22Rv1 (cell line): ENCODE data around the gene PCNX1.
A peak's percentile ranks its signal among the peaks of the same experiment; 100 is the strongest.

Experiments
- H3K27ac ChIP-seq: fragments of 450-650 bp; 2 replicates; pipeline ENCODE4 v1.5.1; 2017
- ZFX ChIP-seq: fragments of 450-650 bp; IDR thresholded peaks from 2 replicates; pipeline ENCODE4 v1.6.1; 2017; ENCODE audit warnings: antibody characterized with exemption, borderline replicate concordance
- TF ChIP-seq, protein P1 (sequence below): fragments of 450-650 bp; IDR thresholded peaks from 2 replicates; pipeline ENCODE4 v1.5.1; 2017; ENCODE audit warnings: mild to moderate bottlenecking

PCNX1 gene

DNA sequence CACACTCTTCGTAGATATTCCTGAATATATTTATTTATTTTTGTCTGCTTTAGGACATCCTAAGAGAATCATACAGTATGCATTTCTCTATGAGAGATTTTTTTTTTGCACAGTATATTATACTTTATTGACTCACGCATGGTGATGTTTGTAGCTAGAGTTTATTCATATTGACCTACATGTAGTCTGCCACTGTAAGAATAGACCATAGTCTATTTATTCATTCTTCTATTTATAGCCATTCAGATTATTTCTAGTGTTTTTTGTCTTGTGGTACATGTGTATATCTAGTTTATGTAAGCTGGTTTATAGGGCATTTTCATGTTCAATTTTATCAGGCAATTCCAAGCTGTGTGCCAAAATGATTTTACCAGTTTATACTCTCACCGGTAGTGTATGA is 45.2 kb downstream of the PCNX1 start:
- TF ChIP-seq, protein P1, sequence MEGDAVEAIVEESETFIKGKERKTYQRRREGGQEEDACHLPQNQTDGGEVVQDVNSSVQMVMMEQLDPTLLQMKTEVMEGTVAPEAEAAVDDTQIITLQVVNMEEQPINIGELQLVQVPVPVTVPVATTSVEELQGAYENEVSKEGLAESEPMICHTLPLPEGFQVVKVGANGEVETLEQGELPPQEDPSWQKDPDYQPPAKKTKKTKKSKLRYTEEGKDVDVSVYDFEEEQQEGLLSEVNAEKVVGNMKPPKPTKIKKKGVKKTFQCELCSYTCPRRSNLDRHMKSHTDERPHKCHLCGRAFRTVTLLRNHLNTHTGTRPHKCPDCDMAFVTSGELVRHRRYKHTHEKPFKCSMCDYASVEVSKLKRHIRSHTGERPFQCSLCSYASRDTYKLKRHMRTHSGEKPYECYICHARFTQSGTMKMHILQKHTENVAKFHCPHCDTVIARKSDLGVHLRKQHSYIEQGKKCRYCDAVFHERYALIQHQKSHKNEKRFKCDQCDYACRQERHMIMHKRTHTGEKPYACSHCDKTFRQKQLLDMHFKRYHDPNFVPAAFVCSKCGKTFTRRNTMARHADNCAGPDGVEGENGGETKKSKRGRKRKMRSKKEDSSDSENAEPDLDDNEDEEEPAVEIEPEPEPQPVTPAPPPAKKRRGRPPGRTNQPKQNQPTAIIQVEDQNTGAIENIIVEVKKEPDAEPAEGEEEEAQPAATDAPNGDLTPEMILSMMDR = no peak
- no peak for TF ChIP-seq ZFX
- no peak overlapping the region for H3K27ac ChIP-seq

DNA sequence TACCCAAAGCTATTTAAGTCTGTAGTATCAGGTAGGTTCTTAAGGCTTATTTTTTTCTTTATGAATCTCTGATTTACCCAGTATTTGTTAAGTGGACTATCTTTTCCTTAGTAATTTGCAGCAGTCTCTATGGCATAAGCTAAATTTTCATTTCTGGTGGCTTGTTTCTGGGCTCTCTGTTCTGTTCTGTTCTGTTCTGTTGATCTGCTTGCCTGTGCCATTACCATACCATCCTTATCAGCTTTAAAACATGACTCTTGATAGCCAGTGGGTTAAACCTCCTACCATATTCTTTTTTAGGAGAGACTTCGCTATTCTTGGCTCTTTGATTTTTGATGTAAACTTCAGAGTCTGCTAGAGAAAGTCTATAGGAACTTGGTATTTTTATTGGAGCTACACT is 46.8 kb downstream of the PCNX1 start:
- TF ChIP-seq, protein P1 = no peak
- TF ChIP-seq ZFX = no peak
- H3K27ac ChIP-seq = no peak overlapping the region

DNA sequence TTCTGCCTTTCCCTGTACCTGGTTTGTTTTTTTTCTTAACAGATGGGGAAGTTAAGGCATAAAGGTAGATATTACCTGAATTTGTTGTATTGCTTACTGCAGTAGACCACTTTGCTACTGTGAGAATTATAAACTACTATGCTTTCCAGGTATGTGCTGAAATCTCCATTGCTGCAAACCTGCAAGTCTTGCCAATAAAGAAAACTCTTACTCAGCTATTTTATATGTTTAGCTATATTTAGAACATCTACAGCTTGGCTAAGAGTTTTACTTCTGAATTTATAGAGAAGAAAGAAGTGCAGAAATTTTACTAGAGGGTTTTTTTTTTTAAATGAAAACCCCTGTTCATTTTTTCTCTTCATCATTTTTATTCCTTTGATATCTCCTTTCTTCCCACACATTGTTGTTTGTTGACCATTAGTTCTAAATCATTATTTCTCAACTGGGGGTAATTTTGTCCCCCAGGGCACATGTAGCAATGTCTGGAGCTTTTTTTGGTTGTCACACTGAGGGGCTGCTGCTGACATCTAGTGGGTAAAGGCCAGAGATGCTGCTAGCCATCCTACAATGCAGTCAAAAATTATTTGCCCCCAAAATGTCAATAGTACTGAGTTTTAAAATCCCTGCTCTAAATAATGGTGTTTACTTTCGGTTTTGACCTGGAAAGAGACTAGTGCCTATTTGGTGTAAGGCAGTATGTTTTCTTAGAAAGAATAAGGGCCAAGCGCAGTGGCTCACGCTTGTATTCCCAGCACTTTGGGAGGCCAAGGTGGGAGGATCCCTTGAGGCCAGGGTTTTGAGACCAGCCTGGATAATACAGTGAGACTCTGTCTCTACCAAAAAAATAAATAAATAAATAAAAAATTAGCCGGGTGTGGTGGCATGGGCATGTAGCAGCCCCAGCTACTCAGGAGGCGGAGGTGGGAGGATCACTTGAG is 48.6 kb downstream of the PCNX1 start:
- H3K27ac ChIP-seq = no peak overlapping the region
- TF ChIP-seq ZFX = no peak
- TF ChIP-seq, protein P1 = peak; percentile 61

DNA sequence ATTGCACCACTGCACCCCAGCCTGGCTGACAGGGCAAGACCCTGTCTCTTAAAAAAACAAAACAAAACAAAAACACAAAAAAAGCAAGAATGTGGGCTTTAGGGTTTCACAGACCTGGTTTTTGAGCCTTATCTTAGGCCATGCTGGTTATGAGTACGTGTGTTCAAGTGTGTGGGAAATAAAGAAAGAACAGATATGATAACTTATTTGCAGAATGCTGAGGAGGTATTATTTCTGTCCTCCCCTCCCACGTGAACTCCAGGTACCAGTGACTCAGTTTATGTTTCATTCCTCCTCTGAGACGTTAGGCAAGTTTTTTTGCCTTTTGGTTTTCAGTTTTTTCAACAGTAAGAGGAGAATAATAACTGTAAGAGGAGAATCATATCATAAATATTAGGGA is 49.3 kb downstream of the PCNX1 start:
- no peak overlapping the region for H3K27ac ChIP-seq
- TF ChIP-seq, protein P1 = no peak
- no peak for TF ChIP-seq ZFX

DNA sequence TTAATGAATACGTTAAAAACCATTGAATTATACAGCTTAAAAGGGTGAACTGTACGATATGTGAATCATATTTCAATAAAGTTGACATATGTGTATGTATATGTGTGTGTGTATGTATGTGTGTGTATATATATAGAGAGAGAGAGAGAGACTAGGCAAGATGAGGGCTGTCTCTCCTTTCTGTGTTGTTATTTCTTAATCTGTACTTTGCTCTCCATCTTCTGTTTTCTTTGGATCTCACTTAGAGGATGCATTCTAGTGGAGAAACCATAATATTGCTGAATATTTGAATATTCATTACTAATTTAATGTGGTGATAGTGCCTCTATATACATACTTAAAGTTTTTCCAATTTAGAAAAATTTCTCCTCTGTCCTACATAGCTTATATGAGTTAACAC is 50.5 kb downstream of the PCNX1 start:
- TF ChIP-seq ZFX = no peak
- TF ChIP-seq, protein P1 = no peak
- H3K27ac ChIP-seq = no peak overlapping the region

DNA sequence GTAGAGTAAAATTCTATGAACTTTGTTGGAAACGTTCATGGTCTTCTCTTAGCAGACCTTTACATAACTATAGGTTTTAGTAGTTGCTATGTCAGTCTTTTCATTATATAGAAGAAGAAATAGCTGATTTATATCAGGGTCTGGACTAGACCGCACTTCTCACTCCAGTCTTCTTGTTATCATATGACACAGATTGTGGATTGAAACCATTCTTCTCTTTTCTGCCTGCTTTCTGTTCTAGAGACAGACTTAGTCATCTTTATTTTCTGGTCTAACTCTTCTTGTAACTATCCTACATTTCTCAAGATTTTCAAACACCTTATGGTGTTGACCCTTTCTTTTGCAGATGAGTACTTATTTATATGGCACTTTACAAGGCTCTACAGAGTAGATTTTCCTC is 55.7 kb downstream of the PCNX1 start:
- TF ChIP-seq ZFX = no peak
- TF ChIP-seq, protein P1 = no peak
- H3K27ac ChIP-seq = no peak overlapping the region

DNA sequence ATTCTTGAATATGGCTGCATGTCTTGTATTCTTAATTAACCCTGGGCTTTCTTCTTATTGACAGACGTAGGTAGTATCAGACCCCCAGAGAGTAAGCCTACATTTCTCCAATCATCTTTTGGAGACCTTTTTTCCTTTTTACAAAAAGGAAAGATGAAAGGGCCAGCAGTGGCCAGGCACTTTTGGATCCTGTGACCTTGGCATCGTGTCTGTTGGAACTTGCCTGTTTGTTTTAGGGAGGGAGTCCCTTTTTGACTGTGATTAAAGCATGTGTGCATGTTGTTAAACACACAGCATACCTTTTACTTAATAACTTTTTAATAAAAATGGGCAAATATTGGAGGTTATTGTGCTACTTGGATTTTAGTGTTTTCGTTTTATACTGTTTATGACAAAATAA is 57.2 kb downstream of the PCNX1 start:
- no peak overlapping the region for H3K27ac ChIP-seq

More for the DNA sequence above, 57.2 kb downstream of the PCNX1 start:
- no peak for TF ChIP-seq ZFX
- TF ChIP-seq, protein P1 = no peak
